NCI-H460 (cell line): ENCODE data around the gene C11orf52. TPM values are rescaled to one million over a fixed set of nuclear protein-coding genes. Genes with fewer than 3 reads are reported as not detected.

ENCODE experiments used
- DNase-seq: peaks from one replicate; pipeline ENCODE4 v3.0.0-alpha.2; 2016; ENCODE audit warnings: low read depth; ENCODE audit errors: extremely low read depth
- total RNA-seq: library from RNA; depleted of rRNA; stranded (reverse); fragments of >200 nt; shearing (Covaris generic); gene quantifications from 2 replicates; pipeline ENCODE4 v1.2.3, GENCODE V29; 2014

C11orf52 gene
- total RNA-seq, 1 experiment from 2014 or later: 0.25 TPM

DNA sequence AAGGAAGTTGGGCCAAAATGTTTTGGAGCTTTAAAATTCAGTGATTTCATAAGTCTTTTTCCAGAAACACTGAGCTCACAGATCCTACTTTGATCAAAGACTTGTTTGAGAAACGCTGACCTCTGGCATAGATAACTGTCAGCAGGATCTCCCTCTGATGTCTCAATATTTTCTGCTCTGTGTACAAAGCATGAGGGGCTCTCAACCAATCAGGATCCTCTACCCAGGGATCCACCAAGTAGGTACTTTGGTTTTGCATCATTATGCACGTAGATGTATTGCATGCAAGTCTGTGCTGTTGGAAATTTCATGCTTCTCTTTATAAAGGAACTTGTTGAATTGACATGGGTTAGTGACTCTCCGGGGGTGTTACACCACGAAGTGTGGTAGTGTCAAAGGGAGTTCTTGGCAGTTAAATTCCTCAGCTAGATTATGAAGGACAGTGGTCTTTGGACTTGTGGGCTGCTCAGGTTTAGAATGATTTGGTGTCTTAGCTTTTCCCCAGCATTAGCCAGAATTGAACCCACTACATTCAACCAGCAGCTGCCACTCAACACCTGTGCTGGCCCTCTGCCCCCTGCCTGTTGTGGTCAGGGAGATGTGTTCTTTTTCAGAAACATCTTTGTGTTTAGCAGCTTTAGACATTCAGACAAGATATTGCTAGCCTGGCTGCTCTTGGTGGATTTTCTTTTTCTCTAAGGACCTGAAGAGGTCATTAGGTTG, 16.8 kb downstream of the C11orf52 start:
- DNase-seq: no peak

DNA sequence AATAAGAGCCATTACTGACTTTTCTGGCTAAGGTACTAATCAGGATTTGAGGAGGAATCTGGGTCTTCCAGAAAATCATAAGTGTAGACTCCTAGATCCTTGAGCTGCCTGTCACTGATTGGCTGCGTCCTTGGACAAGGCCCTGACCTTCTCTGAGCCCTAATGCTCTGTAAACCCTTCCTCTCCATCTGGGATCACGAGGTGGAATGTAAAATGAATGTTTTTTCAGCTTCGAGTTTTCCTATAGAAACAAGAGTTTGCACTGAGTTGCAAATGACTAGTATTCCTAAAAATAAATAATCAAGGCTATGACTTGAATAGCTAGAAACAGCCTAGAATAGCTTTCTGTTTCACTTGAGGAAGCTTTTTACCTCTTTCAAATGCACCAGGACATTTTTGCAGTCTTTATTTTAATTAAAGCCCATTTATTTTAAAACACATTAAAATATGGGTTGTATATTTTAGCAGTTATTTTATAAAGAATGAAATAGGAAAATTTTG, 17.4 kb downstream of the C11orf52 start:
- no peak for DNase-seq

DNA sequence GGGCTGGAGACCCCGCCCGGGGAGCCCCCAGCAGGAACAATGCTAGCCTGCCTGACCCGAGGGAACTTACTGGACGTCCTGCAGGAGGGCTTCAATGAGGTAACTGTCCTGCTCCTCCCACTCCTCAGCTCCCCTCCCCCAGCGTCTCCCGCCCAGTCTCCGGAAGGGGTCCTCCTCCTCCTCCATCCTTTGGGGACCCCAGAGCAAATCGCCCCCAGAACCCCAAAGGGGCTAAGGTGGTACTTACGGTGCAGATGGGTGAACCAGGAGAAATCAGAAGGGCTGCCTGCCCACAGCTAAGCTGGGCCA, 18.7 kb downstream of the C11orf52 start:
- no peak for DNase-seq

DNA sequence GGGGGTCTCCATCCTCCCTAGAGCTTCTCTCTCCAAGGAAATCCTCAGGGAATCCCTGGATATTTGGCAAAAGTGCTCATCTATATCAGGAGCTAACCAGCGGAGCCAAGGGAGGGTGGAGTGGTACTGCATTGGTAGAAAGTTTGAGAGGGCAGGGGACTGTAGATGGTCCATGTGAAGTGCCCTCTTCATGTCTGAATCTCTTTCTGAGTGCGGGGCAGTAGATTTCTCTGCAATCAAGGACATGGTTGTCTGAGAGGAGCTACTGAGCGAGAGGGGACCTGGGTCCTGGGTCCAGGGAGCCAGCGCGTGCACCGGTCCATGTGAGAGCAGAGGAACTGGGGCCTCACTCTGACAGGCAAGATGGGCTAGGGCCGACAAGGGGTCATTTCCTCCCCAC, 19.1 kb downstream of the C11orf52 start:
- DNase-seq: no peak

DNA sequence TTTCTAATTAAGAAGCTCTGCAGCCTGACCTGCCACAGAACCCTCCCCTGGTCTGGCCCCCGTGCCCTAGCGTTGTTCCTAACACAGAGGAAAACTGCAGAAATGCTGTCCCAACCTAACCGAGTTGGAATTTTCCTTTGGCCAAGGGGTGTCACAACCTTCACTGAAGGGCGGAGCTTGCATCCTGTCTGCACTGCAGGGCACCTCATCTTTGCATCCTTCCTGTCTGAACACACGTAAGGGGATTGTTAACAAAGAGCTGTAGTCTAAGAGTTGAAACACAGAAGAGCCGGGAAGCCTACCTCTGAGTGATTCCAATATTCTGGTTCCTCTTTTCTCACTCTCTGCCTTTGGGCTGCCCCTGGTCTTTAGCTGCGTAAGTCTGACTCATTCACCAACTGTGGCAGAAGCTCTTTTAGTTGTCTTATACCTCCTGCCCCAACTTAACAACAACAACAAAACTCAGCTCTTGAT, 20.0 kb downstream of the C11orf52 start:
- no peak for DNase-seq

DNA sequence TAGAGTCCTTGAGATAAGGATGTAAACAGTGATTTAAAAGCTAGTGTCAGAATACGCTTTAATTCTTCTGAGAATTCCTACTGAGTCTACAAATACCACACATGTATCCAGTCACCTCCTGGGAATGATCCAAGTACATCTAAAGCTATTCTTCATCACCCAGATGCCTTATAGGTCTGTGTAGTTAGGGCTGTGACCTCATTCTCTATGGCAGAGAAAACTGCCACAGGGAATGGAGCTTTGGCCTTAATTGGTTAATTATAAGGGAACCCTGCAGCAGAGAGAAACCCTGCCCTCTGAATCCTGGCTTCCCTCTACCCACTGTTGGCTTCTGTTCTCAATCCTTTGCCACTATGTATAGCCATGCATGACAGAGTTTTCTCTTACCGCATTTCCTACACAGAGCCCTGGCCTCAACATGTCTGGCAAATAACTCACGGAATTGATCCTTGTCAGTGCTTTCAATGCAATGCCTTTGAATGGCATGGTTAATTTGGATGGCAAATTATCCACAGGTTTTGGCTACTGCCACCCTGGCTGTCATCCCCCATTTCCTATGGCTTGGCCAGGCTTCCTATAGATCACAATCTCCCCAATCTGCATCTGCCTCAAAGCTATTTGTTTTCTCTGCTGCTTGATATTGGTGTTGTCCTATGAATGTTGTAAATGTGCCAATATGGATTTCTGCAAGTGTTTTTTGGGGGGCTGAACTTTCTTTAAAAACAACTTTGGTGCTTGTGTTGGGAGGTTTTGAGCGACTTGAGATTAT, 21.3 kb downstream of the C11orf52 start:
- DNase-seq: no peak

DNA sequence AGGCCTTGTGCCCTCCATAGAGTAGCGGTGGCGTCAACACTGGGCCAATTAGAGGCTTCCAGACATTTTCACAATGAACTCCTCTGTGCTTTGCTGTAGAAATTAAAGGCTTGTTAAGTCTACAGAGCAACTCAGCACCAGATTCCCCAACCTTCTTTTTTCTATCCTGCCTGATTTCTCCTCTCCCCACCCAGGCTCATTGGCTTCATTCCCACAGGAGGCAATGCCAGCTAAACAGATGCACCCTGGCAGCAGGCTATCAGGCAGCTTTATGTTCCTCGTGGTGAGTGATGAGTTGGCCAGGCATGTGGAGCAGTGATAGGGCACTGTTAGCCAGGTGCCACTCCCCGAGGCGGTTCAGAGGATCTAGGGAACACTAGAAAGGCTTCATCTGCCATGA, 23.2 kb downstream of the C11orf52 start:
- DNase-seq: no peak

DNA sequence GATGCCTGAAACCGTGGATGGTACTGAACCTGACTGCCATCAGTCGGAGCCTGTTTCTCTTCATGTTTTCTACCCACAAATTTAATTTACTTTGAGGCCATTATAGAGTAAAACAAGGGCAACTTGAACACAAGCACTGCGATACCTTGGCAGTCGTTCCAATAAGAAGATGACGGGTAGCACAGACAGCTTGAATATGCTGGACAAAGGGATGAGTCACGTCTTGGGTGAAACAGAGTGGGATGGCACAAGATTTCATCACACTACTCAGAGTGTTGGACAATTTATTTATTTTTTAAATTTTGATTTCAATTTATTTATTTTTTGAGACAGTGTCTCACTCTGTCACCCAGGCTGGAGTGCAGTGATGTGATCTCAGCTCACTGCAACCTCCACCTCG, 24.1 kb downstream of the C11orf52 start:
- no peak for DNase-seq

DNA sequence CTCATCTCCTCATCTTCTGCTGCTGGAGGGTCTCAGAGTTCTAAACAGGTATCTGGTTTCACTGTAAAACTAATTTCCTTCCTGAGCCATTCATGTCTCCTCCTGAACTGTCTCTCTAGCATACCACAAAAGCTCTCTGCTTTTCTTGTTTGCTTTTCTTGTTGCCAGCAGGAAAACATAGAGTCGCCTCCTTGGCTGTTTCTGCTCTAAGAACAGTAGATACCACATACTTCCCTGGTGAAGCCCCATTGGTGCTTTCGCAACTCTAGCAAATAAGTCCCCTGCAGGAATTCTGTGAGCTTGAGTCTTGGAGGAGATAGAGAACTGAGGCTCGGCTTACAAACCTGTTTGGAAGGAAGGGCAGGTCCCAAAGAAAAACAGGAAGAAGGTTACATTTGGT, 25.4 kb downstream of the C11orf52 start:
- DNase-seq: no peak

DNA sequence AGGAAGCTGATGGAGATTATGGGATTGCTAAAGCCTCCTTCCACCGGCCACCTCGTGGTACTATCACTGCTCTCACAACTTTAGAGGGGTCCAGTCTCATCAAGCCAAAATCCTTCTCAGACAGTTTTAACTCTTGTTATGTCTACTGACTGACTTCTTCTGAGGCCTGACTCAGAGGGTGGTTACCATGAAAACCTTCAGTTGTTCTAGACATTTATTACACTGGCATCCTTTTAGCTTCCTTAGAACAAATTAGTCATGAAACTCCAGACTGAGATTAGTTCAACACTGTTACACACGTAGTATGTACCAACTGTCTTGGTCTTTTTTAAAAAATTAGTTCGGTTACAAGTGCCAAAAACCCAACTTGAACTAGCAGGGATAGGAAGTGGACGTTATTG, 25.9 kb downstream of the C11orf52 start:
- DNase-seq: no peak

DNA sequence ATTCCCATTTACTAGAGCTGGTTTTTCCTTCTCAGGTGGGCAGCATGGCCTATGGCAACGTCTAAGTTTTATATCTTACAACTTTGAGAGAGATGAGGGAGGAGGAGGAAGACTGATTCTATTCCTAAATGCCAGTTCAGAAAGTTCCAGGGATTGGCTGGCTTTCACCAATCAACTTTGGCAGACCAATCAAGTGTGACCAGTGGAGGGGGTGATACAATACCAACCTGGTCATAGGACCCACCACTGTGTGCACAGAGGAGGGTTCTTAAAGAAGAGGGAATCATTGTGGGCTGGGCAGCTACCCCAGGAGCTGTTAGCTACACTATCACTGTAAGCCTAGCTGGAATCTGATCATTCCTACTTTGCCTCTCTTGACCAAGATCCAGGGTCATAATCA, 26.5 kb downstream of the C11orf52 start:
- no peak for DNase-seq

DNA sequence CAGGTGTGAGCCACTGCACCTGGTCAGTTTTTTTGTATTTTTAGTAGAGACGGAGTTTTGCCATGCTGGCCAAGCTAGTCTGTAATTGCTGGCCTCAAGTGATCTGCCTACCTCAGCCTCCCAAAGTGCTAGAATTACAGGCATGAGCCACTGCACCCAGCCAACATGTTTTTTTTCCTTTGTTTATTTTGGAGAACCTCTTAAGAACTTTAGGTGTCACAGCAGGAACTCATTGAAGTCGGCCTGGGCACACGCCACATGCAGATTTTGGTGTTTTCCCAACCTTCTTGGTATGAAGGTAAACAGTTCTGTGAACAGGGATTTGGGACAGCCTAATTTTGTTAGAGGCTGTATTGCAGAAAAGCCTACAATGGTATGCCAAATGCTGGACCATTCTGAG, 27.8 kb downstream of the C11orf52 start:
- no peak for DNase-seq

DNA sequence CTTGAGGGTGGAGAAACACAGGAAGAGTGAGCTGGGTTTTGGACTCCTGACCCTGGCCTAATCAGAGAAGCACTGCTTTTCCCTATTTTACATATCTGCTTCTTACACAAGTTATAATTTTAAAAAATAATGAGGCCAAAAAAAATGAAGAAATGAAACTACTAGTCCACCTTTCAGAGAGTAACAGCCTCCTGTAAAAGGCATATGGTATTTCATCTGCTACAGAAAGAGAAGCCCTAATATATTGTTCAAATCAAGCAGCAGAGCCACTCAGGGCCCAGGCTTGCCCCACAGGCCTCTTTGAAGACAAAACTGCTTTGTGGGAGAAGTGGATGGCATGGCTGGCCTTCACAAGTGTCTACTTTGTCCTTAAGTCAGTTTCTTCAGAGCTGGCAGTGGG, 28.4 kb downstream of the C11orf52 start:
- DNase-seq: no peak

DNA sequence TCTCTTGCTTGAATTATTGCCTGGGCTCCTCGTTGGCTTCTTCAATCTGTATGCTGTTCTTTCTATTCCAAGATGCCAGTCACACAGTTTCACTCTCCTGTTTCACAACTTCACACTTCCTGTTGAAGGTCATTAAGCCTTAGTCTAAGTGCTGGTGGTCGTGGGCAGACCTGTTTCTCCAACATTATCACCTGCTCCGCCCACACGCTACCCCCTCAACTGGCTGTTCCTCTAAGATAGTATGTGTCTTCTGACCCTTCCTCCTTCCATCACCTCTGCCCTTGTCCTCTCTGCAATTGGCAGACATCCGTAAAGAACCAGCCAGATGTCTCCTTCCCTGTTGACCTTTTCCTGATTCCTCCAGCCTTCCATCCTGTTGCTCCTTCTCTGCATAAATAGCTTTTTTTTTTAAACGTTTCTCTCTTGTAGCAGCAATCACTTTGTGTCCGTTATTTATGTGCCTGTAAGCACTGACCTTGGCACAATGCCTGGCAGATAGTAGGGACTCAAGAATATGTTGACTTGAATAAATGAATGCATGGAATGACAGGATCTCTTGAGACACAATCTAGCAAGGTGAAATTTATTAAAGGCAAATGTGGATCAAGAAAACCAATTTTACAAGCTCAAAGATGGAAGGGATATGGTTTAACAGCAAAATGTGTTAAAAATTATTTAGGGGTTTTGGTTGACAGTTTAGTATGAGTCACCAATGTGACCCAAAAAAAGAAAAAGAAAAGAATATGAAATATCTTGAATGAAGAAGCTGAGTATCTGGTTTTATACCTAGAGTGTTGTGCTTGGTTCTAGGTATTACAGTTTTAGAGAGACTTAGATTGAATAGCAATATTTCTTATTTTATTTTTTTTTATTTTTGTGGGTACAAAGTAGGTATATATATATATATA, 31.1 kb downstream of the C11orf52 start:
- no peak for DNase-seq

DNA sequence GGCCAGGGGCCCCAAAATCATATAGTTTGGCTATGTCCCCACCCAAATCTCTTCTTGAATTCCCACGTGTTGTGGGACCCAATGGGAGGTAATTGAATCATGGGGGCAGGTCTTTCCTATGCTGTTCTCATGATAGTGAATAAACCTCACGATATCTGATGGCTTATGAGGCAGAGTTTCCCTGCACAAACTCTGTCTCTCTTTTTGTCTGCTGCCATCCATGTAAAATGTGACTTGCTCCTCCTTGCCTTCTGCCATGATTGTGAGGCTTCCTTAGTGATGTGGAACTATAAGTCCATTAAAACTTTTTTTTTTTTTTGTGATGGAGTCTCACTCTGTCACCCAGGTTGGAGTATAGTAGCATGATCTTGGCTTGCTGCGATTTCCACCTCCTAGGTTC, 32.9 kb downstream of the C11orf52 start:
- DNase-seq: no peak

DNA sequence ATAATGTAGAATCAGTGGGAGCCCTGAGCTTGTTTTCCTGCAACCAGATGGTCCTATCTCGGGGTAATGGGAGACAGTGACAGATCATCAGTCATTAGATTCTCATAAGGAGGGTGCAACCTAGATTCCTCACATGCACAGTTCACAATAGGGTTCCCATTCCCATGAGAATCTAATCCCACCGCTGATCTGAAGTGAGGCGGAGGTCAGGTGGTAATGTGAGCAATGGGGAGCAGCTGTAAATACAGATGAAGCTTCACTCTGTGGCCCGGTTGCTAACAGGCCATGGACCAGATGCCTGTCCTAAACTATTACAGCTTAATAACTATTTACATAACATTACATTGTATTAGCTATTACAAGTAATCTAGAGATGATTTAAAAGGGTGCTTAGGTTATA, 35.4 kb downstream of the C11orf52 start:
- no peak for DNase-seq

DNA sequence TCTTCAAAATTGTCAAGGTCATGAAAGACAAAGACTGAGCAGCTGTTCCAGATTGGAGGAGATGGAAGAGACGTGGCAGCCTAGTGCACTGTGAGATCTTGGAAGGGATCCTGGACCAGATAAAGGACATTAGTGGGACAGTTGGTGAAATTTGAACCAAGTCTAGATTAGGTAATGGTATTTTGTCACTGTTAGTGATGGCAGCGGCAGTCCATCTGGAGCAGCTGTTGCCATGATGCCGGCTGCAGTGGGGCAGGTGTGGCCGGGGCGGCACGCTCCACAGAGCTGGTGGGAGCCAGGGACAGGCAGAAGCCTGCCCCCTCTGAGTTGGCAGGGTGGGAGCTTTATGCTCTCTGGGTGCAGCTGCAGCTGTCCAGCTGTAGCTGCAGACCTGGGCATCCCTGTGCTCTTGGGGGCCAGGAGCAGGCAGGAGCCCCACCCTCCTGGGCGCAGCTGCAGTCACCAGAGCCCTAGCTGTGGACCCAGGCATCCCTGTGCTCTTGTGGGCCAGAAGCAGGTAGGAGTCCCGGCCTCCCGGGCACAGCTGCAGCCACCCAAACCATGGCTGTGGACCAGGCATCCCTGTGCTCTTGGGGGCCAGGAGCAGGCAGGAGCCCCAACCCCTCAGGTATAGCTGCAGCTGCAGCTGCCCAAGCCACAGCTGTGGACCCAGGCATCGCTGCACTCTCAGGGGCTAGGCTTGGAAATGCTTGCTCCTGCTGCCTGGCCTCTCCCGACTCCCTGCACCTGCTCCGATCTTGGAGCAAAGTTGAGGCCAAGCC, 39.1 kb downstream of the C11orf52 start:
- DNase-seq: no peak

DNA sequence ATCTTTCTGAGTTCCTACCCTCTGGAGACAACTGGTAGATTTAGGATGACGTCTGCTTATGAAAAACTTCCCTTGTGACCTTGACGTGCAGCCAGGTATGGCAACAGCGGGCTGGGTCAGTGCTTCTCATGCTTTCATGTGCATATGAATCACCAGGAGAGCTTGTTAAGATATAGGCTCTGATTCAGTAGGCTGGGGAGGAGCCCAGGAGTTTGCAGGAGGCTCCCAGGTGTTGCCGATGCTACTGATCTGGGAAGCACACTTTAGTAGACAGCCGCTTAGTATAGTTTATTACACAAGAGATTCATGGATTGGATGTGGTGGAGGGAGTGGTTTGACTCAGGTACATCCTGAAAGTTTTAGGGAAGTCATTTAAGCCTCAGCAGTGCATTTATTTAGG, 42.2 kb downstream of the C11orf52 start:
- no peak for DNase-seq

DNA sequence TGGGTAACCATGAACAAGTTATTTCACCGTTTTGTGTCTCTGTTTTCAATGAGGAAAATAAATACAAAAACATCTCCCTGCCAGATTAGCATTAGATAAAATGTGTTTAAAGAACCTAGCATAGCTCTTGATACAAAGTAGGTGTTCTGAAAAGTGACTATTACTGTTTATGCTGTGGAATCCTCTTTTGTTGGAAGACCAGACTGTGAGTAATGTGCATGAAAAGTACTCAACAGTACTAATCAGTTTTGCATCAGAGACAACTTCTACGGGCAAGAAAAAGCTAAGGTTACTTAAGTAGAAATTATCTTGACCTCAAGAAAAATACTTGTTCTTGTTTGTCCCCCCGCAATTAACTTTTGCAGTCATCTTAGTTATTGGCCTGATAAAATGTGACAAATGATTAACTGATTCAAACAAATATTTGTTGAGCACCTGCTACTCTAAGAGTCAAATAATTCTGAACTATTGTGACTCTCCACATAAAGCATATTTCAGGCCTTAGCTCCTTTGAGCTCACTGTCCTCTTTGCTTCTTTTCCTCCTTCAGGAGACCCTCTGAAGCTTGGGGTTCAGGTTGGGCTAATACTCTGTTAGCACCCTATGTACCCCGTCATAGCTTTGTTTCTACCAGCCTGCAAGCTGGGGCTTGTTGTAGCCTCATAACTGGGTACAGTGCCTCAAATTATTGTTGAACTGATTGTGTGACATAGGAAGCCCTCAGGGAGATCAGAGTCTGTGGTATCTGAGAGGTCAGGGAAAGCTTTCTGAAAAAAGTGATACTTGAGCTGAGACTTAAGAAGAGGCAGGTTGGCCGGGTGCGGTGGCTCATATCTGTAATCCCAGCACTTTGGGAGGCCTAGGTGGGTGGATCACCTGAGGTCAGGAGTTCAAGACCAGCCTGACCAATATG, 42.9 kb downstream of the C11orf52 start:
- DNase-seq: no peak
